ENCODE data around the gene SC5D.

Gene SC5D

DNA sequence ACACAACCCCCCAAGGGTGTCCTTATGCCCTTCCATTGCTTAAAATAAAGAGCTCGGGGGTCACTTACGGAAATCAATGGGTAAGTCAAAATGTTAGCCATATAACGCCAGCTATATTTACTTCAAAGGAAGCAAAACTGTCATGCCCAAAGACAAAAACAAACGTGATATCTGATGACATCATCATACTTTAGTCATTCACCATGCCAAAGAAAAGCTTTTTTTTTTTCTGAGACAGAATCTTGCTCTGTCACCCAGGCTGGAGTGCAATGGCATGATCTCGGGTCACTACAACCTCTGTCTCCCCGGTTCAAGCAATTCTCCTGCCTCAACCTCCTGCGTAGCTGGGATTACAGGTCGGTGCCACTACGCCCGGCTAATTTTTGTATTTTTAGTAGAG is 47.7 kb upstream of the SC5D start:
- Histone ChIP-seq H3K4me1 (ENCODE audit: control insufficient read depth, insufficient read depth, low read length) (no peaks in the 10 kb centered on the region), H3K36me3 (ENCODE audit: control insufficient read depth in 2 of 2, insufficient read depth in 1 of 2, low read length in 2 of 2) (no peaks in the 10 kb centered on the region), H3K9me3 (ENCODE audit: control insufficient read depth, insufficient read depth, low read depth, low read length) (no peaks in the 10 kb centered on the region), H3K4me3 (ENCODE audit: low read depth, low read length) (no peak overlapping the region), H3K27ac (ENCODE audit: extremely low read depth, low read depth, low read length) (no peak overlapping the region)
- ChIA-PET POLR2A (interaction anchor here (1.0 kb wide), 1 partner anchor 48 kb away, joined by 4 read pairs; the partner anchor contains the start of gene SC5D), CTCF (interaction anchor here (0.6 to 1.3 kb wide), 6 partner anchors 10 to 726 kb away, joined by 3 to 6 read pairs (median 3); partner anchors contain the start of gene SORL1-AS1)
- TF ChIP-seq ATF2 (tag by site-specific recombination; IDR thresholded peaks at IDR 0.05; ENCODE audit: low read depth) (peak; percentile 83), ZNF362 (tag by site-specific recombination; IDR thresholded peaks at IDR 0.05) (0 out of 2 replicates have a peak, but pooled peaks have one; percentile 34), ZNF133 (tag by site-specific recombination; IDR thresholded peaks at IDR 0.05) (no peak), ZNF148 (tag by site-specific recombination; IDR thresholded peaks at IDR 0.05; ENCODE audit: borderline replicate concordance) (no peak), ZNF132 (tag by site-specific recombination; IDR thresholded peaks at IDR 0.05; ENCODE audit: borderline replicate concordance) (no peak), KLF9 (tag by site-specific recombination; IDR thresholded peaks at IDR 0.05; ENCODE audit: low read depth) (no peak), ZNF785 (tag by site-specific recombination; IDR thresholded peaks at IDR 0.05) (no peak), ZNF16 (tag by site-specific recombination; IDR thresholded peaks at IDR 0.05; ENCODE audit: low read depth) (no peak), ZNF629 (tag by site-specific recombination; IDR thresholded peaks at IDR 0.05) (peak; percentile 68), ZNF214 (tag by site-specific recombination; IDR thresholded peaks at IDR 0.05; ENCODE audit: borderline replicate concordance) (no peak), CTCF (tag by site-specific recombination; IDR thresholded peaks at IDR 0.05) (no peak), ZBTB21 (tag by site-specific recombination; IDR thresholded peaks at IDR 0.05) (0 out of 2 replicates have a peak, but pooled peaks have one; percentile 43), ZNF501 (tag by site-specific recombination; IDR thresholded peaks at IDR 0.05) (no peak), ZNF426 (tag by site-specific recombination; IDR thresholded peaks at IDR 0.05) (no peak), ZNF830 (tag by site-specific recombination; IDR thresholded peaks at IDR 0.05; ENCODE audit: low read depth) (no peak), ZNF777 (tag by site-specific recombination; IDR thresholded peaks at IDR 0.05; ENCODE audit: borderline replicate concordance) (no peak), ZNF211 (tag by site-specific recombination; IDR thresholded peaks at IDR 0.05; ENCODE audit: low read depth) (no peak), ZEB2 (tag by site-specific recombination; IDR thresholded peaks at IDR 0.05) (no peak), GLIS2 (tag by site-specific recombination; IDR thresholded peaks at IDR 0.05) (no peak), ZNF843 (tag by site-specific recombination; IDR thresholded peaks at IDR 0.05) (no peak), ZNF677 (tag by site-specific recombination; IDR thresholded peaks at IDR 0.05) (no peak), ZIC2 (tag by site-specific recombination; IDR thresholded peaks at IDR 0.05) (no peak)
- TF ChIP-seq, protein P1, sequence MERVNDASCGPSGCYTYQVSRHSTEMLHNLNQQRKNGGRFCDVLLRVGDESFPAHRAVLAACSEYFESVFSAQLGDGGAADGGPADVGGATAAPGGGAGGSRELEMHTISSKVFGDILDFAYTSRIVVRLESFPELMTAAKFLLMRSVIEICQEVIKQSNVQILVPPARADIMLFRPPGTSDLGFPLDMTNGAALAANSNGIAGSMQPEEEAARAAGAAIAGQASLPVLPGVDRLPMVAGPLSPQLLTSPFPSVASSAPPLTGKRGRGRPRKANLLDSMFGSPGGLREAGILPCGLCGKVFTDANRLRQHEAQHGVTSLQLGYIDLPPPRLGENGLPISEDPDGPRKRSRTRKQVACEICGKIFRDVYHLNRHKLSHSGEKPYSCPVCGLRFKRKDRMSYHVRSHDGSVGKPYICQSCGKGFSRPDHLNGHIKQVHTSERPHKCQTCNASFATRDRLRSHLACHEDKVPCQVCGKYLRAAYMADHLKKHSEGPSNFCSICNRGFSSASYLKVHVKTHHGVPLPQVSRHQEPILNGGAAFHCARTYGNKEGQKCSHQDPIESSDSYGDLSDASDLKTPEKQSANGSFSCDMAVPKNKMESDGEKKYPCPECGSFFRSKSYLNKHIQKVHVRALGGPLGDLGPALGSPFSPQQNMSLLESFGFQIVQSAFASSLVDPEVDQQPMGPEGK (tag by site-specific recombination; IDR thresholded peaks at IDR 0.05), result no peak
- TF ChIP-seq, protein P2, sequence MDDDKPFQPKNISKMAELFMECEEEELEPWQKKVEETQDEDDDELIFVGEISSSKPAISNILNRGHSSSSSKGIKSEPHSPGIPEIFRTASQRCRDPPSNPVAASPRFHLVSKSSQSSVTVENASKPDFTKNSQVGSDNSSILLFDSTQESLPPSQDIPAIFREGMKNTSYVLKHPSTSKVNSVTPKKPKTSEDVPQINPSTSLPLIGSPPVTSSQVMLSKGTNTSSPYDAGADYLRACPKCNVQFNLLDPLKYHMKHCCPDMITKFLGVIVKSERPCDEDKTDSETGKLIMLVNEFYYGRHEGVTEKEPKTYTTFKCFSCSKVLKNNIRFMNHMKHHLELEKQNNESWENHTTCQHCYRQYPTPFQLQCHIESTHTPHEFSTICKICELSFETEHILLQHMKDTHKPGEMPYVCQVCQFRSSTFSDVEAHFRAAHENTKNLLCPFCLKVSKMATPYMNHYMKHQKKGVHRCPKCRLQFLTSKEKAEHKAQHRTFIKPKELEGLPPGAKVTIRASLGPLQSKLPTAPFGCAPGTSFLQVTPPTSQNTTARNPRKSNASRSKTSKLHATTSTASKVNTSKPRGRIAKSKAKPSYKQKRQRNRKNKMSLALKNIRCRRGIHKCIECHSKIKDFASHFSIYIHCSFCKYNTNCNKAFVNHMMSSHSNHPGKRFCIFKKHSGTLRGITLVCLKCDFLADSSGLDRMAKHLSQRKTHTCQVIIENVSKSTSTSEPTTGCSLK (tag by site-specific recombination; IDR thresholded peaks at IDR 0.05), result no peak
- TF ChIP-seq, protein P3, sequence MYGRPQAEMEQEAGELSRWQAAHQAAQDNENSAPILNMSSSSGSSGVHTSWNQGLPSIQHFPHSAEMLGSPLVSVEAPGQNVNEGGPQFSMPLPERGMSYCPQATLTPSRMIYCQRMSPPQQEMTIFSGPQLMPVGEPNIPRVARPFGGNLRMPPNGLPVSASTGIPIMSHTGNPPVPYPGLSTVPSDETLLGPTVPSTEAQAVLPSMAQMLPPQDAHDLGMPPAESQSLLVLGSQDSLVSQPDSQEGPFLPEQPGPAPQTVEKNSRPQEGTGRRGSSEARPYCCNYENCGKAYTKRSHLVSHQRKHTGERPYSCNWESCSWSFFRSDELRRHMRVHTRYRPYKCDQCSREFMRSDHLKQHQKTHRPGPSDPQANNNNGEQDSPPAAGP (tag by site-specific recombination; IDR thresholded peaks at IDR 0.05), result no peak
- TF ChIP-seq, protein P4, sequence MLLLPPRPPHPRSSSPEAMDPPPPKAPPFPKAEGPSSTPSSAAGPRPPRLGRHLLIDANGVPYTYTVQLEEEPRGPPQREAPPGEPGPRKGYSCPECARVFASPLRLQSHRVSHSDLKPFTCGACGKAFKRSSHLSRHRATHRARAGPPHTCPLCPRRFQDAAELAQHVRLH (tag by site-specific recombination; IDR thresholded peaks at IDR 0.05), result no peak
